HepG2 (cell line): ENCODE measurements around the gene CIROP. TPM values are rescaled to one million over a fixed set of nuclear protein-coding genes. Genes with fewer than 3 reads are reported as not detected.

Experiments
- ATF1 ChIP-seq: IDR thresholded peaks from 2 replicates; pipeline ENCODE4 v1.6.1; 2016; ENCODE audit warnings: mild to moderate bottlenecking, control low read depth
- ATF3 ChIP-seq: sonication (generic); formaldehyde crosslinking; IDR thresholded peaks from 2 replicates; pipeline ENCODE4 v1.4.0; 2020; ENCODE audit warnings: missing genetic modification reagents
- ATF7 ChIP-seq, 2 experiments: fragments of 450-650 bp in 1 of 2; sonication (generic) in 1 of 2; formaldehyde crosslinking in 1 of 2; IDR thresholded peaks; 2 replicates each; pipeline versions ENCODE4 v1.4.0 to v1.6.1; 2016 to 2020; ENCODE audit warnings: antibody characterized with exemption in 1 of 2, mild to moderate bottlenecking in 1 of 2, missing genetic modification reagents in 1 of 2
- ATF7-NPFF ChIP-seq: sonication (generic); formaldehyde crosslinking; IDR thresholded peaks from 2 replicates; pipeline ENCODE4 v1.8.1; 2023; ENCODE audit warnings: mild to moderate bottlenecking, low read depth, missing genetic modification reagents, moderate library complexity
- CREM ChIP-seq, 2 experiments: sonication (generic) in 1 of 2; formaldehyde crosslinking in 1 of 2; IDR thresholded peaks; 2 replicates each; pipeline versions ENCODE4 v1.4.0 to v1.6.1; 2016 to 2020; ENCODE audit warnings: antibody characterized with exemption in 1 of 2, mild to moderate bottlenecking in 1 of 2, missing genetic modification reagents in 1 of 2
- JUNB ChIP-seq: sonication (generic); formaldehyde crosslinking; IDR thresholded peaks from 2 replicates; pipeline ENCODE4 v1.8.0; 2022; ENCODE audit warnings: missing genetic modification reagents, mild to moderate bottlenecking, borderline replicate concordance
- KDM2A ChIP-seq: sonication (generic); formaldehyde crosslinking; IDR thresholded peaks from 2 replicates; pipeline ENCODE4 v1.4.0; 2020; ENCODE audit warnings: low read depth, missing genetic modification reagents, borderline replicate concordance
- LBX2 ChIP-seq: sonication (generic); formaldehyde crosslinking; IDR thresholded peaks from 2 replicates; pipeline ENCODE4 v1.5.0; 2020; ENCODE audit warnings: missing genetic modification reagents, mild to moderate bottlenecking, borderline replicate concordance
- MAF1 ChIP-seq: sonication (generic); formaldehyde crosslinking; IDR thresholded peaks from 2 replicates; pipeline ENCODE4 v1.5.0; 2020; ENCODE audit warnings: missing genetic modification reagents, borderline replicate concordance
- MTA1 ChIP-seq: sonication (generic); formaldehyde crosslinking; IDR thresholded peaks from 2 replicates; pipeline ENCODE4 v1.4.0; 2020; ENCODE audit warnings: missing genetic modification reagents, mild to moderate bottlenecking, borderline replicate concordance
- PPARG ChIP-seq: conservative IDR thresholded peaks from 2 replicates; pipeline ENCODE4 v1.6.1; 2016; ENCODE audit warnings: missing biosample characterization, missing genetic modification reagents
- SALL1 ChIP-seq: sonication (generic); formaldehyde crosslinking; IDR thresholded peaks from 2 replicates; pipeline ENCODE4 v1.8.0; 2022; ENCODE audit warnings: mild to moderate bottlenecking, missing genetic modification reagents
- SMARCC2 ChIP-seq: fragments of 450-650 bp; IDR thresholded peaks from 2 replicates; pipeline ENCODE4 v1.6.1; 2017; ENCODE audit warnings: antibody characterized with exemption, mild to moderate bottlenecking
- SMARCE1 ChIP-seq: fragments of 450-650 bp; IDR thresholded peaks from 2 replicates; pipeline ENCODE4 v1.6.1; 2017; ENCODE audit warnings: borderline replicate concordance
- SP2 ChIP-seq: sonication (generic); formaldehyde crosslinking; IDR thresholded peaks from 2 replicates; pipeline ENCODE4 v1.5.1; 2020; ENCODE audit warnings: mild to moderate bottlenecking, missing genetic modification reagents
- THRA ChIP-seq: sonication (generic); formaldehyde crosslinking; IDR thresholded peaks from 2 replicates; pipeline ENCODE4 v1.4.0; 2020; ENCODE audit warnings: missing genetic modification reagents, borderline replicate concordance
- ZFP82 ChIP-seq: sonication (generic); formaldehyde crosslinking; IDR thresholded peaks from 2 replicates; pipeline ENCODE4 v1.5.1; 2020; ENCODE audit warnings: mild to moderate bottlenecking, missing genetic modification reagents, borderline replicate concordance
- ZNF354B ChIP-seq: sonication (generic); formaldehyde crosslinking; IDR thresholded peaks from 2 replicates; pipeline ENCODE4 v1.8.0; 2022; ENCODE audit warnings: mild to moderate bottlenecking, missing genetic modification reagents
- polyA plus RNA-seq, 8 experiments: library from polyadenylated mRNA; depleted of rRNA in 3 of 8; stranded (reverse) in 7 of 8; unstranded in 1 of 8; fragments of >200 nt; fragmentation: Illumina TruSeq in 4 of 8; extraction: Trizol in 4 of 8; gene quantifications; 2 replicates each; pipeline versions ENCODE4 v1.2.1 to v1.2.3, GENCODE V29; 2011 to 2016; ENCODE audit warnings: low read depth in 4 of 8, missing spikeins in 1 of 8, mixed read lengths in 1 of 8; ENCODE audit not compliant: insufficient read depth in 1 of 8
- total RNA-seq, 5 experiments: library from RNA; depleted of rRNA; stranded (reverse); fragments of >200 nt; fragmentation: Illumina TruSeq; extraction: Trizol; gene quantifications; 2 replicates each; pipeline ENCODE4 v1.2.3, GENCODE V29; 2016; ENCODE audit warnings: low read depth in 1 of 5
- TF ChIP-seq, protein P1 (sequence below): sonication (generic); formaldehyde crosslinking; IDR thresholded peaks from 2 replicates; pipeline ENCODE4 v1.5.1; 2020; ENCODE audit warnings: mild to moderate bottlenecking, missing genetic modification reagents, moderate library complexity
- TF ChIP-seq, protein P2 (sequence below): sonication (generic); formaldehyde crosslinking; IDR thresholded peaks from 2 replicates; pipeline ENCODE4 v1.4.0; 2020; ENCODE audit warnings: missing genetic modification reagents
- TF ChIP-seq, protein P3 (sequence below): IDR thresholded peaks from 2 replicates; pipeline ENCODE4 v1.6.1; 2016; ENCODE audit warnings: low read depth

CIROP gene
- total and polyA plus RNA-seq, 2 of the 13 experiments (the other 11 are each of a cell fraction or from before 2014, with no cell fraction given), result 0.07 TPM; not detected in 1

DNA sequence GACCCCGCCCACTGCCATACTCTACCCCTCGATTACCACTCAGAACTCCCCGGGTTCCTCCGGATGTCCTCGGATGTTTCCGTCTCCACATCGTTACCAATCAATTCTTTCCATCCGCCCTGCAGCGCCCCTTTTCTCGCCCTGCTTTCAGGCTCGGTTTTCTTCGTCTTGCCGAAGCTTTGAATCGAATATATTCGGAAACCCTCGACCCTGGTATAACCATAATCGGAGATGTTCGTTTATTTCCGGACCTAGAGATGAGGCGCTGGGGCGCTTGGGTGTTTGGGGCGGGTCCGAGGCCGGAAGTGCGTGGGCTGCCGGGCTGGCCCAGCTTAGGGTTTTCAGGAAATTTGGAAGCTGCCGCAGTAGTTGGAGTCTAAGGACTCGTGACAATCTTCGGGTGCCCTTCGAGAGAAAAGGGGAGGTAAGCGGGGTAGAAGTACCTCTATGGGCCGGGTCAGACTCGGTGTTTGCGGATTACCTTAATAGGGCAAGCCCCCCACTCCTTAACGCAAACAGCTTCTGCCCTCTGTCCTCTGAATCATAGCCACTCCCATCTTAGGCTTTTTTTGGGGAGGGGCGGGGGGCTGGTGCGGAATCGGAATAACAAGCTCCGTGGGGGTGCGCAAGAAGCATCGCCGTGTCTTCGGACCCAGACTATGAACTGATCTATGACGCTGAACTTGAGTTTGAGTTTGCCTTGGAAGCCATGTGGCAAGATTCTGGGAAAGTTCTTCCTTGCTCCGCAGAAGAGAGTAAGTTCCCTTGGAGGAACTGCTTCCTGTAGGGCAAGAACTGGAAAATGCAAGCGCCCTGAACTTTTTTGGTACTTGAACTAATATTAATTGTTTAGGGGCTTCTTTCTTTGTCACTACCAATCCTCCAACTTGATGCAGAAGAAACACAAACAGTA lies 9.3 kb downstream of the CIROP start, which contains the start of gene C14orf119 (continued):
- peak; percentile 64 for TF ChIP-seq MAF1 (CRISPR knock-in tag)
- 0 out of 2 replicates have a peak, but pooled peaks have one; percentile 47 for TF ChIP-seq ZNF354B (CRISPR knock-in tag)
- peak; percentile 60; the same call in 1 of the 2 replicates for TF ChIP-seq ATF3 (CRISPR knock-in tag)
- TF ChIP-seq PPARG (CRISPR knock-in tag), result no peak; the same call in none of the 2 replicates
- no peak for TF ChIP-seq SMARCC2
- TF ChIP-seq JUNB, result no peak
- TF ChIP-seq, protein P1, sequence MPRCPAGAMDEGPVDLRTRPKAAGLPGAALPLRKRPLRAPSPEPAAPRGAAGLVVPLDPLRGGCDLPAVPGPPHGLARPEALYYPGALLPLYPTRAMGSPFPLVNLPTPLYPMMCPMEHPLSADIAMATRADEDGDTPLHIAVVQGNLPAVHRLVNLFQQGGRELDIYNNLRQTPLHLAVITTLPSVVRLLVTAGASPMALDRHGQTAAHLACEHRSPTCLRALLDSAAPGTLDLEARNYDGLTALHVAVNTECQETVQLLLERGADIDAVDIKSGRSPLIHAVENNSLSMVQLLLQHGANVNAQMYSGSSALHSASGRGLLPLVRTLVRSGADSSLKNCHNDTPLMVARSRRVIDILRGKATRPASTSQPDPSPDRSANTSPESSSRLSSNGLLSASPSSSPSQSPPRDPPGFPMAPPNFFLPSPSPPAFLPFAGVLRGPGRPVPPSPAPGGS (CRISPR knock-in tag), result peak; percentile 3
- TF ChIP-seq KDM2A (CRISPR knock-in tag), result peak; percentile 32; the same call in 1 of the 2 replicates
- TF ChIP-seq, protein P2, sequence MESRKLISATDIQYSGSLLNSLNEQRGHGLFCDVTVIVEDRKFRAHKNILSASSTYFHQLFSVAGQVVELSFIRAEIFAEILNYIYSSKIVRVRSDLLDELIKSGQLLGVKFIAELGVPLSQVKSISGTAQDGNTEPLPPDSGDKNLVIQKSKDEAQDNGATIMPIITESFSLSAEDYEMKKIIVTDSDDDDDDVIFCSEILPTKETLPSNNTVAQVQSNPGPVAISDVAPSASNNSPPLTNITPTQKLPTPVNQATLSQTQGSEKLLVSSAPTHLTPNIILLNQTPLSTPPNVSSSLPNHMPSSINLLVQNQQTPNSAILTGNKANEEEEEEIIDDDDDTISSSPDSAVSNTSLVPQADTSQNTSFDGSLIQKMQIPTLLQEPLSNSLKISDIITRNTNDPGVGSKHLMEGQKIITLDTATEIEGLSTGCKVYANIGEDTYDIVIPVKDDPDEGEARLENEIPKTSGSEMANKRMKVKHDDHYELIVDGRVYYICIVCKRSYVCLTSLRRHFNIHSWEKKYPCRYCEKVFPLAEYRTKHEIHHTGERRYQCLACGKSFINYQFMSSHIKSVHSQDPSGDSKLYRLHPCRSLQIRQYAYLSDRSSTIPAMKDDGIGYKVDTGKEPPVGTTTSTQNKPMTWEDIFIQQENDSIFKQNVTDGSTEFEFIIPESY (CRISPR knock-in tag), result no peak
- TF ChIP-seq CREM (IDR thresholded peaks at IDR 0.05), result peak; percentile 88
- TF ChIP-seq CREM (CRISPR knock-in tag; IDR thresholded peaks at IDR 0.05), result no peak
- TF ChIP-seq ATF7 (IDR thresholded peaks at IDR 0.05), result no peak
- TF ChIP-seq ATF7 (CRISPR knock-in tag; IDR thresholded peaks at IDR 0.05), result no peak
- TF ChIP-seq ATF7-NPFF (CRISPR knock-in tag), result peak; percentile 89
- TF ChIP-seq ZFP82, result no peak
- no peak for TF ChIP-seq SMARCE1
- peak; percentile 68 for TF ChIP-seq SP2
- peak; percentile 16; the same call in 1 of the 2 replicates for TF ChIP-seq LBX2 (CRISPR knock-in tag)
- peak; percentile 88 for TF ChIP-seq ATF1 (CRISPR knock-in tag)
- peak; percentile 51; the same call in 1 of the 2 replicates for TF ChIP-seq THRA (CRISPR knock-in tag)
- no peak for TF ChIP-seq MTA1 (CRISPR knock-in tag)
- peak; percentile 78; the same call in 1 of the 2 replicates for TF ChIP-seq SALL1
- TF ChIP-seq, protein P3, sequence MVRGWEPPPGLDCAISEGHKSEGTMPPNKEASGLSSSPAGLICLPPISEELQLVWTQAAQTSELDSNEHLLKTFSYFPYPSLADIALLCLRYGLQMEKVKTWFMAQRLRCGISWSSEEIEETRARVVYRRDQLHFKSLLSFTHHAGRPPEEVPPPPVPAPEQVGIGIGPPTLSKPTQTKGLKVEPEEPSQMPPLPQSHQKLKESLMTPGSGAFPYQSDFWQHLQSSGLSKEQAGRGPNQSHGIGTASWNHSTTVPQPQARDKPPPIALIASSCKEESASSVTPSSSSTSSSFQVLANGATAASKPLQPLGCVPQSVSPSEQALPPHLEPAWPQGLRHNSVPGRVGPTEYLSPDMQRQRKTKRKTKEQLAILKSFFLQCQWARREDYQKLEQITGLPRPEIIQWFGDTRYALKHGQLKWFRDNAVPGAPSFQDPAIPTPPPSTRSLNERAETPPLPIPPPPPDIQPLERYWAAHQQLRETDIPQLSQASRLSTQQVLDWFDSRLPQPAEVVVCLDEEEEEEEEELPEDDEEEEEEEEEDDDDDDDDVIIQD (CRISPR knock-in tag), result peak; percentile 68
